A673 (cell line): ENCODE data around the gene PLEKHA6.

Experiments used
- EZH2 ChIP-seq: fragments of 200-600 bp; sonication (generic); IDR thresholded peaks from 2 replicates; pipeline ENCODE4 v1.6.1; 2017; ENCODE audit warnings: borderline replicate concordance, low read depth, mild to moderate bottlenecking, mixed read lengths, antibody characterized with exemption, low read length; ENCODE audit not compliant: poor library complexity, severe bottlenecking
- TF ChIP-seq, protein P1 (sequence below): fragments of 300-800, 200-600 bp; sonication (generic); conservative IDR thresholded peaks from 2 replicates; pipeline ENCODE4 v1.5.1; 2017; ENCODE audit warnings: low read depth, mild to moderate bottlenecking, antibody characterized with exemption, low read length, moderate library complexity, mixed read lengths

DNA sequence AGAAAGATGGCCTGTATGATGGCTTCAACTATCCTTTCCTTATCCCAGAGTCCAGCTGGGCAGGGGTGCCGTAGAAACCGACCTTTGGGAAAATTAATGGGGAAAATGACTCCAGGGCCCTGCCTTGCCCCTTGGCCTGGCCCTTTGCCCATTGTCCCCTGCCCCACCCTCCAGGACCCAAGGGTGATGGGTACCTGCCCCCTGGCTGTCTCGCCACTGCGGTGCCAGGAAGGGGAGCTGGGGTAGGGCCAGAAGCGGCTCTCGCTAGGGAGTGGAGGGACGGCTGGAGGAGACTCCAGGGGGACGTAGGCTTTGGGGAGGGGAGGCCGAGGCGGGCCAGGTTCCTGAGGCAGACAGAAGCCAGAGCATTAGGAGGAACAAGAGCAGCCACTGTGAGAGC, 116.8 kb downstream of the PLEKHA6 start:
- TF ChIP-seq, protein P1, sequence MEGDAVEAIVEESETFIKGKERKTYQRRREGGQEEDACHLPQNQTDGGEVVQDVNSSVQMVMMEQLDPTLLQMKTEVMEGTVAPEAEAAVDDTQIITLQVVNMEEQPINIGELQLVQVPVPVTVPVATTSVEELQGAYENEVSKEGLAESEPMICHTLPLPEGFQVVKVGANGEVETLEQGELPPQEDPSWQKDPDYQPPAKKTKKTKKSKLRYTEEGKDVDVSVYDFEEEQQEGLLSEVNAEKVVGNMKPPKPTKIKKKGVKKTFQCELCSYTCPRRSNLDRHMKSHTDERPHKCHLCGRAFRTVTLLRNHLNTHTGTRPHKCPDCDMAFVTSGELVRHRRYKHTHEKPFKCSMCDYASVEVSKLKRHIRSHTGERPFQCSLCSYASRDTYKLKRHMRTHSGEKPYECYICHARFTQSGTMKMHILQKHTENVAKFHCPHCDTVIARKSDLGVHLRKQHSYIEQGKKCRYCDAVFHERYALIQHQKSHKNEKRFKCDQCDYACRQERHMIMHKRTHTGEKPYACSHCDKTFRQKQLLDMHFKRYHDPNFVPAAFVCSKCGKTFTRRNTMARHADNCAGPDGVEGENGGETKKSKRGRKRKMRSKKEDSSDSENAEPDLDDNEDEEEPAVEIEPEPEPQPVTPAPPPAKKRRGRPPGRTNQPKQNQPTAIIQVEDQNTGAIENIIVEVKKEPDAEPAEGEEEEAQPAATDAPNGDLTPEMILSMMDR, result no peak
- TF ChIP-seq EZH2, result no peak
